Ascending aorta (tissue), 2 donors: Measurements from ENCODE around the gene KAZALD1. TPM values are rescaled to one million over a fixed set of nuclear protein-coding genes. Genes with fewer than 3 reads are reported as not detected.
"Not testable (repeated sequence)": the region's sequence is repeated elsewhere in the genome, so short reads cannot be mapped to it uniquely, and the experiment has no call there.

Experiments used
- DNase-seq, 2 donors: peaks; one replicate each; pipeline ENCODE4 v3.0.0-alpha.2; 2019; ENCODE audit warnings: low spot score in 2 of 2
- H3K27ac ChIP-seq, 2 donors: fragments of 200-600 bp; sonication (generic); one replicate each; pipeline ENCODE4 v1.5.1; 2016 to 2017; ENCODE audit warnings: mild to moderate bottlenecking in 1 of 2
- H3K27me3 ChIP-seq: fragments of 200-600 bp; sonication (generic); one replicate; pipeline ENCODE4 v1.5.1; 2017
- H3K36me3 ChIP-seq, 2 donors: fragments of 200-600 bp; sonication (generic); one replicate each; pipeline ENCODE4 v1.5.1; 2016
- H3K4me1 ChIP-seq, 2 donors: fragments of 200-600 bp; sonication (generic); one replicate each; pipeline ENCODE4 v1.5.1; 2016 to 2017; ENCODE audit warnings: mild to moderate bottlenecking in 1 of 2
- H3K4me3 ChIP-seq, 2 donors: fragments of 200-600 bp; sonication (generic); one replicate each; pipeline ENCODE4 v1.5.1; 2016 to 2017; ENCODE audit warnings: mild to moderate bottlenecking in 1 of 2
- H3K9me3 ChIP-seq, 2 donors: fragments of 200-600 bp; sonication (generic); one replicate each; pipeline ENCODE4 v1.5.1; 2016
- intact Hi-C: fragments of 100-400 bp; cut with DNase I; formaldehyde crosslinking; loops from one replicate; pipeline ENCODE4 v1.15.1; 2023
- total RNA-seq: library from RNA; depleted of rRNA; stranded (reverse); fragments of >200 nt; gene quantifications from one replicate; pipeline ENCODE4 v1.1.0, GENCODE V29; 2016
- TF ChIP-seq, protein P1 (sequence below), 3 experiments: fragments of 200-600 bp in 2 of 3; fragments of 450-650 bp in 1 of 3; sonication (generic) in 2 of 3; IDR thresholded peaks; one replicate each; pipeline ENCODE4 v1.5.1; 2016 to 2019; ENCODE audit warnings: antibody characterized with exemption in 3 of 3, mild to moderate bottlenecking in 1 of 3, moderate library complexity in 1 of 3

The KAZALD1 gene
- total RNA-seq, 1 donor from 2014 or later = 5.7 TPM

DNA sequence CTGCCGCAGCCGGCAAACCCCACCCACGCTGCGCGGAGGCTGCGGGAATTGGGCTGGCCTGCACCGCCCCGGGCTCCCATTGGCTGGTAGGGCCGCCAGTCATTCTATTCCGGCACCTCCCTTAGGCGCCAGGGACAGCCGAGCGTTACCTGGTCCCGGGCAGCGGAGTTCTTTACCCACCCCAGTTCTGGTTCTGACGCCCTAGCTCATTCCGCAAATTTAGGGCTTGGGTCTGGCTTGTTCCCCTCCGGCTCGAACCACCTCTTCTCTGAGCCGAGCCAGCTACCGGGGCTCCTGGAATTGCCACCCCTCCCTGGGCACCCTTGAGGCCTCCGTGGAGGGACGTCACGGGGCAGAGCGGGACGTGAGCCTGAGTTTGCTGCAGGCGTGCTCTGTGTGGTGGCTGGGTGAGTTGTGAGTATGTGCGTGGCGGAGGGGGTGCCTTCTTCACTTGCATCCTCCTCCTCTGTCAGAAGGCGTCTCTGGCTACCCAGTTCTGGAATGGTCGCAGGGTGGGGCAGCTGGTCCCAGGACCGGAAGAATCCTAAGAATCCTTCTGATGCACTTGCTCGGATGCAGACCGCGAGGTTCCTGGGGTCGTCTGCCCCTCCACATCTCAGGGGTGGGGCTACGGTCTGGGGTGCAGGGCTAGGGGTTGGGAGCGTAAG is 30.5 kb upstream of the KAZALD1 start, which contains the start of the genes PDZD7 and SFXN3:
Gene PDZD7 (minus strand): TSS at position 2 of the 668 bp plus-strand sequence. CDS start 910 bp downstream, outside the sequence.
Gene SFXN3 (plus strand): TSS at position 107 of the 668 bp plus-strand sequence. CDS start 3,461 bp downstream, outside the sequence.
- DNase-seq = peak; percentile 80 to 97
- TF ChIP-seq, protein P1, sequence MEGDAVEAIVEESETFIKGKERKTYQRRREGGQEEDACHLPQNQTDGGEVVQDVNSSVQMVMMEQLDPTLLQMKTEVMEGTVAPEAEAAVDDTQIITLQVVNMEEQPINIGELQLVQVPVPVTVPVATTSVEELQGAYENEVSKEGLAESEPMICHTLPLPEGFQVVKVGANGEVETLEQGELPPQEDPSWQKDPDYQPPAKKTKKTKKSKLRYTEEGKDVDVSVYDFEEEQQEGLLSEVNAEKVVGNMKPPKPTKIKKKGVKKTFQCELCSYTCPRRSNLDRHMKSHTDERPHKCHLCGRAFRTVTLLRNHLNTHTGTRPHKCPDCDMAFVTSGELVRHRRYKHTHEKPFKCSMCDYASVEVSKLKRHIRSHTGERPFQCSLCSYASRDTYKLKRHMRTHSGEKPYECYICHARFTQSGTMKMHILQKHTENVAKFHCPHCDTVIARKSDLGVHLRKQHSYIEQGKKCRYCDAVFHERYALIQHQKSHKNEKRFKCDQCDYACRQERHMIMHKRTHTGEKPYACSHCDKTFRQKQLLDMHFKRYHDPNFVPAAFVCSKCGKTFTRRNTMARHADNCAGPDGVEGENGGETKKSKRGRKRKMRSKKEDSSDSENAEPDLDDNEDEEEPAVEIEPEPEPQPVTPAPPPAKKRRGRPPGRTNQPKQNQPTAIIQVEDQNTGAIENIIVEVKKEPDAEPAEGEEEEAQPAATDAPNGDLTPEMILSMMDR (IDR thresholded peaks at IDR 0.05) = no peak
- Histone ChIP-seq H3K36me3 (peaks cover 19 to 21% of the 10 kb centered on the region in 2 donors), H3K9me3 (no peaks in the 10 kb centered on the region), H3K4me3 (peak within 1 kb of the TSS; percentile 72 to 92), H3K4me1 (peaks cover 20 to 30% of the 10 kb centered on the region in 2 donors), H3K27me3 (no peaks in the 10 kb centered on the region), H3K27ac (peak within 1 kb of the TSS; percentile 99)
- intact Hi-C loops = loop anchor here (1.0 to 10.0 kb wide), 4 partner anchors 11 to 116 kb away; partner anchors contain the start of genes KAZALD1 and SLF2

DNA sequence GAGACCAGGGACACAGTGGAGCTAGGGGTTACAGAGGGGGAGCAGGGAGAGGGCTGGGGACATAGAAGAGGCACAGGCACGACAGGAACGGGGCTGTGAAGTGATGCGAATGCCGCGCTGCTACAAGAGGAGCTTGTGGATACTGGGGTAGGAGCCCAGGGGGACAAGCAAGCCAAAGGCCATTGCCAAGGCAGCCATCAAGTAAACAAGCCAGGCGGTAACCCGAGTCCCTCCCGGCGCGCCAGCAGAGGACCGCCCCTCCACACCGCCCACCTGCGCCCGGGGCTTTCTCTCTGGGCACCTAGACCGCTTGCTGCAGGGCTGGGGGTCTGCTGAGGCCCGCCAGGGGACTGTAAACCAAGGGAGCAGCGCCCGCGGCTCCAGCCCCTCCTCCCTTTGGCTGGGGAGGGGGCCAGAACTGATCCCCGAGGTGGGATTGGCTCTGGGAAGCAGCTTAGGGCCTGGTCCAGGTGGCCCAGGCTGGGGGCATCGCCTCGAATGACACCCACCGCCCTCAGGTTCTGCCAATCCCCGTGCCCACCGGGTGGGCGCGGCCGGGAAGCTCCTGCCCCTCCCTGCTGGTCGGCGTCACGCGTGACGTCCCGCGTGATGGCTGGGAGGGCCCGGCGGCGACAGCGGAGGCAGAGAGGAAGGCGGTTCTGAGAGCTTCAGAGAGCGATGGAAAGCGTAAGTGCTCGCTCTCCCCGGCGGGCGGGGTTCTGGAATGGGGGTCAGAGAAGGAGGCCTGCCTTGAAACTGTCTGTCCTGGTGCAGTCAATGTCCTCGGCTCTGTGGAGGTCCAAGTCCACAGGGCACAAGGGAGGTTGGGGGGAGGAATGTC is 29.8 kb upstream of the KAZALD1 start:
- H3K27ac ChIP-seq = peak overlapping the region; percentile 99
- TF ChIP-seq, protein P1 (IDR thresholded peaks at IDR 0.05) = no peak

GRCh38 chr10:101032637-101033224 is 29.1 kb upstream of the KAZALD1 start:
- peaks cover 20 to 30% of the 10 kb centered on the region in 2 donors for H3K4me1 ChIP-seq
- no peaks in the 10 kb centered on the region for H3K9me3 ChIP-seq
- H3K27ac ChIP-seq = peak overlapping the region; percentile 99
- H3K36me3 ChIP-seq = peaks cover 34 to 36% of the 10 kb centered on the region in 2 donors
- peak; percentile 41 to 87 for DNase-seq
- H3K4me3 ChIP-seq = peak overlapping the region; percentile 72 to 92
- no peaks in the 10 kb centered on the region for H3K27me3 ChIP-seq
- TF ChIP-seq, protein P1 (IDR thresholded peaks at IDR 0.05) = no peak
- intact Hi-C loops = loop anchor here (10.0 kb wide), 1 partner anchor 118 kb away; the partner anchor contains the start of gene SLF2

More for the DNA sequence above, 29.8 kb upstream of the KAZALD1 start:
- Histone ChIP-seq H3K27me3 (no peaks in the 10 kb centered on the region), H3K9me3 (no peaks in the 10 kb centered on the region), H3K36me3 (peaks cover 27 to 29% of the 10 kb centered on the region in 2 donors), H3K4me1 (peaks cover 20 to 30% of the 10 kb centered on the region in 2 donors), H3K4me3 (peak overlapping the region; percentile 72 to 92)
- peak; percentile 54 to 90 for DNase-seq
- intact Hi-C loops = loop anchor here (1.0 to 10.0 kb wide), 4 partner anchors 10 to 117 kb away; partner anchors contain the start of genes KAZALD1 and SLF2

DNA sequence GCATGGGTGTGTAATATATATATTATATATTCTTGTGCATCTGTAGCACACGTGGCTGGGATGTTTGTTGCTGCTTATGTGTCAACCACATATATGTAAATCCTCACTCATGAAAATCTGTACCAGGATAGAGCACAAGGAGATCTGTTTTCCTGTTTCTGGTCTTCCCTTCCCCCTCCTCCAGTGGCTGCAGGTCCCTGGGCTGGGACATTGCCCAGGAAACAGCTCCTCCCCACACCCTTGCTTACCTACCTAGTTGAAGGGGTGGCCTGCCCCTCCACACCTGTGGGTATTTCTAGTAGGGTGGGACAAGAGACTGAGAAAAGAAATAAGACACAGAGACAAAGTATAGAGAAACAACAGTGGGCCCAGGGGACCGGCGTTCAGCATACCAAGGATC is 28.5 kb upstream of the KAZALD1 start:
- peak overlapping the region; percentile 72 to 92 for H3K4me3 ChIP-seq
- peaks cover 20 to 30% of the 10 kb centered on the region in 2 donors for H3K4me1 ChIP-seq
- intact Hi-C loops = loop anchor here (10.0 kb wide), 1 partner anchor 118 kb away; the partner anchor contains the start of gene SLF2
- TF ChIP-seq, protein P1 (IDR thresholded peaks at IDR 0.05) = no peak
- DNase-seq = no peak
- no peaks in the 10 kb centered on the region for H3K27me3 ChIP-seq
- H3K27ac ChIP-seq = peak overlapping the region; percentile 99
- H3K36me3 ChIP-seq = peaks cover 39 to 41% of the 10 kb centered on the region in 2 donors
- H3K9me3 ChIP-seq = no peaks in the 10 kb centered on the region

- H3K27me3 ChIP-seq, H3K9me3 ChIP-seq, DNase-seq, H3K4me3 ChIP-seq, H3K27ac ChIP-seq: not testable (repeated sequence)
- intact Hi-C loops = loop anchor here (10.0 kb wide), 1 partner anchor 120 kb away; the partner anchor contains the start of gene SLF2
- Histone ChIP-seq H3K4me1 (peaks cover 20 to 30% of the 10 kb centered on the region in 2 donors), H3K36me3 (peaks cover 43 to 52% of the 10 kb centered on the region in 2 donors)
These were observed 27.4 kb upstream of the KAZALD1 start for GRCh38 chr10:101034404-101034803.
